Fibroblast of lung (primary cell): ENCODE measurements around the gene DNAH6.

Experiments
- CTCF ChIP-seq, 2 donors: IDR thresholded peaks in 1 of 2; conservative IDR thresholded peaks in 1 of 2; 1 replicate in 1 of 2; 2 replicates in 1 of 2; pipeline ENCODE4 v1.5.1; 2011 to 2012; ENCODE audit warnings: low read length in 2 of 2, control low read depth in 1 of 2, inconsistent platforms in 1 of 2, low read depth in 1 of 2, mild to moderate bottlenecking in 1 of 2
- EZH2 ChIP-seq: IDR thresholded peaks from 2 replicates; pipeline ENCODE4 v1.5.1; 2012; ENCODE audit warnings: low read length, control low read depth, mild to moderate bottlenecking; ENCODE audit errors: missing control alignments

- TF ChIP-seq CTCF (conservative IDR thresholded peaks at IDR 0.05 in 1 of 2, IDR thresholded peaks at IDR 0.05 in 1 of 2; ENCODE audit: low read depth in 1 of 2, low read length in 2 of 2) (no peak), EZH2 (no peak)
Observed at GRCh38 chr2:84808279-84808678, 292.0 kb downstream of the DNAH6 start.
